Breast epithelium (tissue), 3 donors: Measurements from ENCODE around the gene TPT1.

ENCODE experiments used
- POLR2A ChIP-seq: fragments of 450-650 bp; IDR thresholded peaks from one replicate; pipeline ENCODE4 v1.6.1; 2016; ENCODE audit warnings: antibody characterized with exemption, mild to moderate bottlenecking, moderate library complexity
- POLR2AphosphoS5 ChIP-seq, 3 donors: sonication (generic); formaldehyde crosslinking; IDR thresholded peaks; one replicate each; pipeline ENCODE4 v1.6.1; 2017; ENCODE audit warnings: antibody characterized with exemption in 3 of 3
- TF ChIP-seq, protein P1 (sequence below), 3 donors: fragments of 450-650 bp; IDR thresholded peaks; one replicate each; pipeline ENCODE4 v1.5.1; 2016 to 2017; ENCODE audit warnings: antibody characterized with exemption in 3 of 3, mild to moderate bottlenecking in 3 of 3, moderate library complexity in 3 of 3

- TF ChIP-seq, protein P1, sequence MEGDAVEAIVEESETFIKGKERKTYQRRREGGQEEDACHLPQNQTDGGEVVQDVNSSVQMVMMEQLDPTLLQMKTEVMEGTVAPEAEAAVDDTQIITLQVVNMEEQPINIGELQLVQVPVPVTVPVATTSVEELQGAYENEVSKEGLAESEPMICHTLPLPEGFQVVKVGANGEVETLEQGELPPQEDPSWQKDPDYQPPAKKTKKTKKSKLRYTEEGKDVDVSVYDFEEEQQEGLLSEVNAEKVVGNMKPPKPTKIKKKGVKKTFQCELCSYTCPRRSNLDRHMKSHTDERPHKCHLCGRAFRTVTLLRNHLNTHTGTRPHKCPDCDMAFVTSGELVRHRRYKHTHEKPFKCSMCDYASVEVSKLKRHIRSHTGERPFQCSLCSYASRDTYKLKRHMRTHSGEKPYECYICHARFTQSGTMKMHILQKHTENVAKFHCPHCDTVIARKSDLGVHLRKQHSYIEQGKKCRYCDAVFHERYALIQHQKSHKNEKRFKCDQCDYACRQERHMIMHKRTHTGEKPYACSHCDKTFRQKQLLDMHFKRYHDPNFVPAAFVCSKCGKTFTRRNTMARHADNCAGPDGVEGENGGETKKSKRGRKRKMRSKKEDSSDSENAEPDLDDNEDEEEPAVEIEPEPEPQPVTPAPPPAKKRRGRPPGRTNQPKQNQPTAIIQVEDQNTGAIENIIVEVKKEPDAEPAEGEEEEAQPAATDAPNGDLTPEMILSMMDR (IDR thresholded peaks at IDR 0.05) = no peak
- TF ChIP-seq POLR2A = no peak
- no peak for TF ChIP-seq POLR2AphosphoS5 (IDR thresholded peaks at IDR 0.05)
These were observed 16.1 kb upstream of the TPT1 start for GRCh38 chr13:45356966-45357672.
